Loucy (cell line): ENCODE measurements around the gene NCDN.

ENCODE experiments used
- H2AFZ ChIP-seq: fragments of 200-600 bp; sonication (generic); 2 replicates; pipeline ENCODE4 v1.6.0; 2016; ENCODE audit warnings: antibody characterized with exemption, mild to moderate bottlenecking, low read length, moderate library complexity
- H3F3A ChIP-seq: fragments of 200-600 bp; 2 replicates; pipeline ENCODE4 v1.6.0; 2016; ENCODE audit warnings: antibody characterized with exemption, low read depth, mild to moderate bottlenecking
- H3K27me3 ChIP-seq: fragments of 200-600 bp; sonication (generic); 2 replicates; pipeline ENCODE4 v1.6.1; 2014; ENCODE audit warnings: low read length, mild to moderate bottlenecking; ENCODE audit not compliant: insufficient read depth, poor library complexity, severe bottlenecking
- H3K36me3 ChIP-seq: fragments of 200-600 bp; sonication (generic); 2 replicates; pipeline ENCODE4 v1.6.1; 2016; ENCODE audit warnings: low read length; ENCODE audit not compliant: insufficient read depth
- H3K4me1 ChIP-seq: fragments of 200-600 bp; sonication (generic); 2 replicates; pipeline ENCODE4 v1.5.1; 2014; ENCODE audit warnings: low read length, mild to moderate bottlenecking; ENCODE audit not compliant: insufficient read depth, poor library complexity, severe bottlenecking
- H3K4me2 ChIP-seq: fragments of 200-600 bp; sonication (generic); 2 replicates; pipeline ENCODE4 v1.6.0; 2014; ENCODE audit warnings: antibody characterized with exemption, low read length, low read depth, mild to moderate bottlenecking; ENCODE audit not compliant: poor library complexity, severe bottlenecking
- H3K4me3 ChIP-seq: fragments of 200-600 bp; sonication (generic); 2 replicates; pipeline ENCODE4 v1.5.1; 2014; ENCODE audit warnings: low read length, mild to moderate bottlenecking, mixed read lengths; ENCODE audit not compliant: poor library complexity, severe bottlenecking
- H3K79me2 ChIP-seq: fragments of 200-600 bp; sonication (generic); 2 replicates; pipeline ENCODE4 v1.6.1; 2014; ENCODE audit warnings: low read length; ENCODE audit not compliant: insufficient read depth
- H3K9ac ChIP-seq: fragments of 200-600 bp; sonication (generic); 2 replicates; pipeline ENCODE4 v1.6.0; 2014; ENCODE audit warnings: mild to moderate bottlenecking, low read depth, low read length, moderate library complexity; ENCODE audit not compliant: poor library complexity, severe bottlenecking
- H3K9me2 ChIP-seq: fragments of 200-600 bp; sonication (generic); replicated peaks from 2 replicates; pipeline ENCODE4 v1.6.1; 2016; ENCODE audit warnings: low read depth, low read length, mixed read lengths
- H3K9me3 ChIP-seq: fragments of 200-600 bp; sonication (generic); 2 replicates; pipeline ENCODE4 v1.6.1; 2014; ENCODE audit warnings: mild to moderate bottlenecking, antibody characterized with exemption, low read length, low read depth; ENCODE audit not compliant: insufficient read depth
- H4K20me1 ChIP-seq: fragments of 200-600 bp; sonication (generic); 2 replicates; pipeline ENCODE4 v1.6.0; 2014; ENCODE audit warnings: antibody characterized with exemption, low read length, mild to moderate bottlenecking; ENCODE audit not compliant: insufficient read depth, poor library complexity, severe bottlenecking
- EZH2phosphoT487 ChIP-seq: fragments of 200-600 bp; IDR thresholded peaks from 2 replicates; pipeline ENCODE4 v1.6.1; 2018; ENCODE audit warnings: antibody characterized with exemption, mild to moderate bottlenecking, moderate library complexity, borderline replicate concordance
- TF ChIP-seq, protein P1 (sequence below): fragments of 200-600 bp; sonication (generic); conservative IDR thresholded peaks from 2 replicates; pipeline ENCODE4 v1.5.1; 2014; ENCODE audit warnings: mild to moderate bottlenecking, antibody characterized with exemption, low read length

Gene NCDN

DNA sequence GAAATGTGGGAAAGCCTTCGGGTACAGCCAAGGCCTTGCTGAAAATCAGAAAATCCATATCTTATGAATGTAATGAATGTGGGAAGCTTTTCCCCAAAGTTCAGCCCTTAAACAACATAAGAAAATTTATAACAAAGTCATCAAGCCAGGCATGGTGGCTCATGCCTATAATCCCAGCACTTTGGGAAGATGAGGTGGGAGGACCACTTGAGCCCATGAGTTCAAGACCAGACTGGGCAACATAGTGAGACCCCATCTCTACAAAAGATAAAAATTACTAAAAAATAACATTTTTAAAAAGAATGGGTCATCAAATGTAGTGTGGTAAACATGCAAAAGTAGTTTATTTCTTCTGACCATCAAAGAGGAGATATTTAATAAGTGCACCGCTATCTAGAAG lies 46.3 kb upstream of the NCDN start:
- Histone ChIP-seq H3K4me3 (no peak overlapping the region), H3K9ac (no peak overlapping the region), H4K20me1 (no peaks in the 10 kb centered on the region), H3K4me2 (no peak overlapping the region), H3F3A (peaks cover 7% of the 10 kb centered on the region; the same call in 1 of the 2 replicates), H2AFZ (no peak overlapping the region), H3K36me3 (no peaks in the 10 kb centered on the region), H3K9me2 (no peaks in the 10 kb centered on the region), H3K4me1 (peaks cover 19% of the 10 kb centered on the region), H3K27me3 (no peaks in the 10 kb centered on the region), H3K79me2 (peaks cover 45% of the 10 kb centered on the region), H3K9me3 (no peaks in the 10 kb centered on the region)
- no peak for TF ChIP-seq EZH2phosphoT487
- TF ChIP-seq, protein P1, sequence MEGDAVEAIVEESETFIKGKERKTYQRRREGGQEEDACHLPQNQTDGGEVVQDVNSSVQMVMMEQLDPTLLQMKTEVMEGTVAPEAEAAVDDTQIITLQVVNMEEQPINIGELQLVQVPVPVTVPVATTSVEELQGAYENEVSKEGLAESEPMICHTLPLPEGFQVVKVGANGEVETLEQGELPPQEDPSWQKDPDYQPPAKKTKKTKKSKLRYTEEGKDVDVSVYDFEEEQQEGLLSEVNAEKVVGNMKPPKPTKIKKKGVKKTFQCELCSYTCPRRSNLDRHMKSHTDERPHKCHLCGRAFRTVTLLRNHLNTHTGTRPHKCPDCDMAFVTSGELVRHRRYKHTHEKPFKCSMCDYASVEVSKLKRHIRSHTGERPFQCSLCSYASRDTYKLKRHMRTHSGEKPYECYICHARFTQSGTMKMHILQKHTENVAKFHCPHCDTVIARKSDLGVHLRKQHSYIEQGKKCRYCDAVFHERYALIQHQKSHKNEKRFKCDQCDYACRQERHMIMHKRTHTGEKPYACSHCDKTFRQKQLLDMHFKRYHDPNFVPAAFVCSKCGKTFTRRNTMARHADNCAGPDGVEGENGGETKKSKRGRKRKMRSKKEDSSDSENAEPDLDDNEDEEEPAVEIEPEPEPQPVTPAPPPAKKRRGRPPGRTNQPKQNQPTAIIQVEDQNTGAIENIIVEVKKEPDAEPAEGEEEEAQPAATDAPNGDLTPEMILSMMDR: no peak

DNA sequence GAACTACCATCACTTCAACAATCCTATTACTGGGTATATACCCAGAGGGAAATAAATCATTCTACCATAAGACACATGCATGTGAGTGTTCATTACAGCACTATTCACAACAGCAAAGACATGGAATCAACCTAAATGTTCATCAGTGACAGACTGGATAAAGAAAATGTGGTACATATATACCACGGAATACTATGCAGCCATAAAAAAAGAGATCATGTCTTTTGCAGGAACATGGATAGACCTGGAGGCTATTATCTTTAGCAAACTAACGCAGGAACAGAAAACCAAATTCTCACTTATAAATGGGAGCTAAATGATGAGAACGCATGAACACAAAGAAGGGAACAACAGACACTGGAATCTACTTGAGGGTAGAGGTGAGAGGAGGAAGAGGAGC lies 39.4 kb upstream of the NCDN start:
- H3K4me3 ChIP-seq: no peak overlapping the region

DNA sequence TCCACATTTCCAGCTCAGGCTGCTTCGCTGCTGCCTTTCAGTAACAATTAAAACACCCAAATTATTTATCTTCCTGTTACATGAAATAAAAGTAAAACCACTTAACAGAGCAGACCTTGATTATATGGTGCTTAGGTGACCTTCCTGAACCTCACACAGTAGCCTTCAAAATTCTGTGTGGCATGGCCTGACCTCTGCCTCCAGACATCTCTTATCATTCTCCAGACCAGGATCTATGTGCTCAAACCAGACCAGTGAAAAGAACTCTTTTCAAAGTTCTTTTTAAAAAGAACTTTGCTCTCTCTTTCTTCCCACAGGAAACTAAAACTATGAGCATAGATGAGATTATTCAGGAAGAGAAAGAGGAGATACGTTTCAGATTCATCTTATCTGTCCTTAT lies 38.2 kb upstream of the NCDN start:
- Histone ChIP-seq H3K9ac (no peak overlapping the region), H3K79me2 (peaks cover 20% of the 10 kb centered on the region; the same call in 1 of the 2 replicates), H3K27me3 (no peaks in the 10 kb centered on the region), H3K36me3 (no peaks in the 10 kb centered on the region), H3K9me2 (no peaks in the 10 kb centered on the region), H4K20me1 (no peaks in the 10 kb centered on the region), H3K4me2 (no peak overlapping the region), H3K4me3 (no peak overlapping the region), H2AFZ (no peak overlapping the region), H3F3A (peaks cover 4% of the 10 kb centered on the region; the same call in 1 of the 2 replicates), H3K4me1 (peaks cover 9% of the 10 kb centered on the region), H3K9me3 (peaks cover 2% of the 10 kb centered on the region; the same call in 1 of the 2 replicates)
- TF ChIP-seq, protein P1: no peak
- TF ChIP-seq EZH2phosphoT487: no peak

More for the DNA sequence above, 39.4 kb upstream of the NCDN start:
- Histone ChIP-seq H3K27me3 (no peaks in the 10 kb centered on the region), H3F3A (peaks cover 4% of the 10 kb centered on the region; the same call in 1 of the 2 replicates), H3K9ac (no peak overlapping the region), H2AFZ (no peak overlapping the region), H3K36me3 (no peaks in the 10 kb centered on the region), H3K79me2 (peaks cover 26% of the 10 kb centered on the region), H3K4me1 (peaks cover 9% of the 10 kb centered on the region), H3K9me3 (peaks cover 2% of the 10 kb centered on the region; the same call in 1 of the 2 replicates), H3K4me2 (no peak overlapping the region), H3K9me2 (no peaks in the 10 kb centered on the region), H4K20me1 (no peaks in the 10 kb centered on the region)
- TF ChIP-seq, protein P1: no peak
- no peak for TF ChIP-seq EZH2phosphoT487
